Right lobe of liver (tissue), 4 donors: ENCODE data around the gene ABCB6.

Source experiments
- CTCF ChIP-seq, 4 donors: fragments of 200-600 bp in 3 of 4; fragments of 450-650 bp in 1 of 4; IDR thresholded peaks; one replicate each; pipeline versions ENCODE4 v1.5.1 to v1.8.0; 2016 to 2022; ENCODE audit warnings: antibody characterized with exemption in 4 of 4, mild to moderate bottlenecking in 2 of 4
- POLR2A ChIP-seq: fragments of 450-650 bp; IDR thresholded peaks from one replicate; pipeline ENCODE4 v1.6.1; 2017; ENCODE audit warnings: antibody characterized with exemption, mild to moderate bottlenecking
- donor health status: DM: no; HTN: no; CAD: no.
- donor health status: DM: no; HTN: no; CAD: no.
- donor health status: DM: no; HTN: yes; CAD: no.

GRCh38 chr2:219219784-219220532 lies 1.2 kb upstream of the ABCB6 start:
- TF ChIP-seq CTCF (IDR thresholded peaks at IDR 0.05), result no peak
- no peak for TF ChIP-seq POLR2A
